Measurements from ENCODE around the gene C6orf52.

DNA sequence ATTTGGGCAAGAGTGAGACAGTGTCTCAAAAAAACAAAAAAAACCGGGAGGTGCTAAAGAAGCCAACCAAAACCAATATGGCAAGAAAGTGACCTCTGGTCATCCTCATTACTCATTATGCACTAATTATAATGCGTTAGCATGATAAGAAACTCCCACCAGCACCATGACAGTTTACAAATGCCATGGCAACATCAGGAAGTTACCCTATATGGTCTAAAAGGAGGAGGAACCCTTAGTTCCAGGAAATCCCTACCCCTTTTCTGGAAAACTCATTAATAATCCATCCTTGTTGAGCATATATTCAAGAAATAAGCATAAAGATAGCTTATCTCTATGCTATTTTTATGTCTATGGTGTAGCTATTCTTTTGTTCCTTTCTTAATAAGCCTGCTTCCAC is 31.7 kb downstream of the C6orf52 start:
- TF ChIP-seq, protein P1, sequence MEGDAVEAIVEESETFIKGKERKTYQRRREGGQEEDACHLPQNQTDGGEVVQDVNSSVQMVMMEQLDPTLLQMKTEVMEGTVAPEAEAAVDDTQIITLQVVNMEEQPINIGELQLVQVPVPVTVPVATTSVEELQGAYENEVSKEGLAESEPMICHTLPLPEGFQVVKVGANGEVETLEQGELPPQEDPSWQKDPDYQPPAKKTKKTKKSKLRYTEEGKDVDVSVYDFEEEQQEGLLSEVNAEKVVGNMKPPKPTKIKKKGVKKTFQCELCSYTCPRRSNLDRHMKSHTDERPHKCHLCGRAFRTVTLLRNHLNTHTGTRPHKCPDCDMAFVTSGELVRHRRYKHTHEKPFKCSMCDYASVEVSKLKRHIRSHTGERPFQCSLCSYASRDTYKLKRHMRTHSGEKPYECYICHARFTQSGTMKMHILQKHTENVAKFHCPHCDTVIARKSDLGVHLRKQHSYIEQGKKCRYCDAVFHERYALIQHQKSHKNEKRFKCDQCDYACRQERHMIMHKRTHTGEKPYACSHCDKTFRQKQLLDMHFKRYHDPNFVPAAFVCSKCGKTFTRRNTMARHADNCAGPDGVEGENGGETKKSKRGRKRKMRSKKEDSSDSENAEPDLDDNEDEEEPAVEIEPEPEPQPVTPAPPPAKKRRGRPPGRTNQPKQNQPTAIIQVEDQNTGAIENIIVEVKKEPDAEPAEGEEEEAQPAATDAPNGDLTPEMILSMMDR (IDR thresholded peaks at IDR 0.05), result no peak
- TF ChIP-seq POLR2AphosphoS5 (IDR thresholded peaks at IDR 0.05; ENCODE audit: low read depth, low read length), result no peak
- TF ChIP-seq, protein P2, sequence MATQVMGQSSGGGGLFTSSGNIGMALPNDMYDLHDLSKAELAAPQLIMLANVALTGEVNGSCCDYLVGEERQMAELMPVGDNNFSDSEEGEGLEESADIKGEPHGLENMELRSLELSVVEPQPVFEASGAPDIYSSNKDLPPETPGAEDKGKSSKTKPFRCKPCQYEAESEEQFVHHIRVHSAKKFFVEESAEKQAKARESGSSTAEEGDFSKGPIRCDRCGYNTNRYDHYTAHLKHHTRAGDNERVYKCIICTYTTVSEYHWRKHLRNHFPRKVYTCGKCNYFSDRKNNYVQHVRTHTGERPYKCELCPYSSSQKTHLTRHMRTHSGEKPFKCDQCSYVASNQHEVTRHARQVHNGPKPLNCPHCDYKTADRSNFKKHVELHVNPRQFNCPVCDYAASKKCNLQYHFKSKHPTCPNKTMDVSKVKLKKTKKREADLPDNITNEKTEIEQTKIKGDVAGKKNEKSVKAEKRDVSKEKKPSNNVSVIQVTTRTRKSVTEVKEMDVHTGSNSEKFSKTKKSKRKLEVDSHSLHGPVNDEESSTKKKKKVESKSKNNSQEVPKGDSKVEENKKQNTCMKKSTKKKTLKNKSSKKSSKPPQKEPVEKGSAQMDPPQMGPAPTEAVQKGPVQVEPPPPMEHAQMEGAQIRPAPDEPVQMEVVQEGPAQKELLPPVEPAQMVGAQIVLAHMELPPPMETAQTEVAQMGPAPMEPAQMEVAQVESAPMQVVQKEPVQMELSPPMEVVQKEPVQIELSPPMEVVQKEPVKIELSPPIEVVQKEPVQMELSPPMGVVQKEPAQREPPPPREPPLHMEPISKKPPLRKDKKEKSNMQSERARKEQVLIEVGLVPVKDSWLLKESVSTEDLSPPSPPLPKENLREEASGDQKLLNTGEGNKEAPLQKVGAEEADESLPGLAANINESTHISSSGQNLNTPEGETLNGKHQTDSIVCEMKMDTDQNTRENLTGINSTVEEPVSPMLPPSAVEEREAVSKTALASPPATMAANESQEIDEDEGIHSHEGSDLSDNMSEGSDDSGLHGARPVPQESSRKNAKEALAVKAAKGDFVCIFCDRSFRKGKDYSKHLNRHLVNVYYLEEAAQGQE (IDR thresholded peaks at IDR 0.05; ENCODE audit: insufficient read depth in 1 of 2, low read depth in 2 of 2, low read length in 1 of 2), result no peak

All from Panc1 (cell line).